ENCODE data around the gene LYSMD3.

DNA sequence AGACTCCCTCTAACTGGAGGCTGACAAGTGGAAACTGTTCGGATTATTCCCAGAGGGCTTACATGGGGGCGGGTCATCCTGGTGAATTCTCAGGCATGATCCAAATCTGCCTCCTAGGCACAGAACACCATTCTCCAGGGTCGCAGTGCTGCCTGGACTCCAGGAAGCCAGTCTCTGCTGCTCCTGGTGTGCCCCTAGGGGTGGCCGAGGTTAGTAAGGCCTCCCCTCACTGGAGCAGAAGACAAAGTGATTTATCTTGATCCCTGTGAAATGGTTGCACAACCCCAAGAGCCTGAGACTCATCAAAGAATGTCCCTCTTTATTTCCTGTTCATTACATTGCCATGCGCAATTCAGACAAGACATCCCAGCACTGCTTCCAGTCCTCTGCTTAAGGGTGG lies 46.3 kb upstream of the LYSMD3 start:
- TF ChIP-seq, protein P1, sequence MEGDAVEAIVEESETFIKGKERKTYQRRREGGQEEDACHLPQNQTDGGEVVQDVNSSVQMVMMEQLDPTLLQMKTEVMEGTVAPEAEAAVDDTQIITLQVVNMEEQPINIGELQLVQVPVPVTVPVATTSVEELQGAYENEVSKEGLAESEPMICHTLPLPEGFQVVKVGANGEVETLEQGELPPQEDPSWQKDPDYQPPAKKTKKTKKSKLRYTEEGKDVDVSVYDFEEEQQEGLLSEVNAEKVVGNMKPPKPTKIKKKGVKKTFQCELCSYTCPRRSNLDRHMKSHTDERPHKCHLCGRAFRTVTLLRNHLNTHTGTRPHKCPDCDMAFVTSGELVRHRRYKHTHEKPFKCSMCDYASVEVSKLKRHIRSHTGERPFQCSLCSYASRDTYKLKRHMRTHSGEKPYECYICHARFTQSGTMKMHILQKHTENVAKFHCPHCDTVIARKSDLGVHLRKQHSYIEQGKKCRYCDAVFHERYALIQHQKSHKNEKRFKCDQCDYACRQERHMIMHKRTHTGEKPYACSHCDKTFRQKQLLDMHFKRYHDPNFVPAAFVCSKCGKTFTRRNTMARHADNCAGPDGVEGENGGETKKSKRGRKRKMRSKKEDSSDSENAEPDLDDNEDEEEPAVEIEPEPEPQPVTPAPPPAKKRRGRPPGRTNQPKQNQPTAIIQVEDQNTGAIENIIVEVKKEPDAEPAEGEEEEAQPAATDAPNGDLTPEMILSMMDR (IDR thresholded peaks at IDR 0.05): no peak
- no peak for TF ChIP-seq POLR2A (IDR thresholded peaks at IDR 0.05)
- no peak for TF ChIP-seq EP300 (IDR thresholded peaks at IDR 0.05)
